GM10248 (cell line): ENCODE measurements around the gene RPS15.

Experiments used
- CTCF ChIA-PET: fragments of 300-600 bp; sonication (Branson Sonifier 250); formaldehyde crosslinking; extraction: SDS; loops from one replicate; lab custom pipeline; 2021; ENCODE audit warnings: antibody characterized with exemption; lab: Yijun Ruan, JAX
- POLR2A ChIA-PET: fragments of 350-650 bp; sonication (Branson Sonifier 250); formaldehyde crosslinking; extraction: SDS; loops from one replicate; lab custom pipeline; 2020; ENCODE audit warnings: antibody characterized with exemption; lab: Yijun Ruan, JAX
- DNase-seq: peaks from one replicate; pipeline ENCODE4 v3.0.0; 2012; ENCODE audit errors: extremely low spot score
- CTCF ChIP-seq: IDR thresholded peaks from 2 replicates; pipeline ENCODE4 v1.5.1; 2012; ENCODE audit warnings: mild to moderate bottlenecking, low read depth; ENCODE audit errors: extremely low read depth, missing control alignments, control extremely low read depth

RPS15 gene

GRCh38 chr19:1470305-1471009 is 32.3 kb downstream of the RPS15 start:
- POLR2A ChIA-PET = no interaction called here
- CTCF ChIA-PET = no interaction called here
- peak; percentile 74 for DNase-seq
- no peak for TF ChIP-seq CTCF

GRCh38 chr19:1471010-1471514 is 32.9 kb downstream of the RPS15 start:
- POLR2A ChIA-PET = no interaction called here
- DNase-seq = no peak
- CTCF ChIA-PET = no interaction called here
- no peak for TF ChIP-seq CTCF

GRCh38 chr19:1471515-1472160 is 33.4 kb downstream of the RPS15 start:
- DNase-seq = no peak
- no peak for TF ChIP-seq CTCF
- ChIA-PET POLR2A (interaction anchor here (0.6 kb wide), 2 partner anchors 8 to 27 kb away, joined by 3 to 5 read pairs; no protein-coding TSS in a partner anchor), CTCF (interaction anchor here (1.0 to 1.3 kb wide), 3 partner anchors 26 to 74 kb away, joined by 3 to 4 read pairs (median 4); no protein-coding TSS in a partner anchor)

GRCh38 chr19:1472231-1473084 is 34.3 kb downstream of the RPS15 start:
- no peak for DNase-seq
- ChIA-PET CTCF (interaction anchor here (1.0 to 1.3 kb wide), 4 partner anchors 27 to 354 kb away, joined by 3 to 4 read pairs (median 4); no protein-coding TSS in a partner anchor), POLR2A (interaction anchor here (0.6 kb wide), 1 partner anchor 9 kb away, joined by 3 read pairs; no protein-coding TSS in a partner anchor)
- no peak for TF ChIP-seq CTCF

GRCh38 chr19:1473085-1473851 is 35.1 kb downstream of the RPS15 start:
- TF ChIP-seq CTCF = no peak
- DNase-seq = no peak
- ChIA-PET CTCF (interaction anchor here (1.3 kb wide), 3 partner anchors 28 to 353 kb away, joined by 3 to 4 read pairs (median 4); no protein-coding TSS in a partner anchor), POLR2A (interaction anchor here (0.5 kb wide), 1 partner anchor 10 kb away, joined by 5 read pairs; no protein-coding TSS in a partner anchor)
